Kidney capillary endothelial cell (primary cell): ENCODE data around the gene KEAP1.

Experiments used
- DNase-seq: peaks from one replicate; pipeline ENCODE4 v3.0.0-alpha.2; 2018; ENCODE audit warnings: low spot score

The KEAP1 gene

DNA sequence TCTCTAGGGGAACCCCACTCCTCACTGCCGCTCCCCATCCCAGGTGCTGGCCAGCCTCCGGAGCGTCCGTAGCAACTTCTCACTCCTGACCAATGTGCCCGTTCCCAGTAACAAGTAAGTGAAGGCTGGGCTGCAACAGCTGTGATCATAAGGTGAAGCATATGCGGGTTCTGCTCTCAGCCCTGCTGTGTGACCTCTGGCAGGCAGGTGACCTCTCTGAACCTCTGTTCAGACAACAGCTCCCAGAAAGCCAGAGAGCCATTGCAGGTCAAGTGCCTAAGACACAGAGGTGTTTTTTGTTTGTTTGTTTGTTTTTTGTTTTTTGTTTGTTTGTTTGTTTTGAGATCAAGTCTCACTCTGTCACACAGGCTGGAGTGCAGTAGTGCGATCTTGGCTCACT, 54.1 kb downstream of the KEAP1 start:
- no peak for DNase-seq

- no peak for DNase-seq
Observed at GRCh38 chr19:10442698-10443097, 60.5 kb downstream of the KEAP1 start.

DNA sequence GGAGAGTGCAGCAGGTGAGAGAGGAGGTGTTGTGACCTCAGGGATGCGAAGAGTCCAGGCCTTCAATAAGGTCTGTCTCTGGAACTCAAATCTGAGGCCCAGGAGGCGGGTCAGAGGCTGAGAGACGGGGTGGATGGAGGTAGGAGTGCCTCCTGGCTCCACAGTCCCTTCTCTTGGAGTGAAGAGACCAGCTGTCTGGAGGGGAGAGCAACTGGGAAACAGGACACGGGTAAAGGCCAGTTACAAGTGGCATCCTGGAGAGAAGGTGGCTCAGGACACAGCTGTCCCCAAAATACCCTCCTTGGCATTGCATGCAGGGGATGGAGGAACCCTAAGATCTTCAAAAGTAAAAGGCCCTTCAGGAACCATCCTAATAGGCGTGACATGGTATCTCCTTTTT, 63.6 kb downstream of the KEAP1 start:
- no peak for DNase-seq
